ENCODE measurements around the gene TYK2.
"Not testable (repeated sequence)": the region's sequence is repeated elsewhere in the genome, so short reads cannot be mapped to it uniquely, and the experiment has no call there.

GRCh38 chr19:10377140-10377640, 3.2 kb downstream of the TYK2 start:
- not testable (repeated sequence) for TF ChIP-seq CTCF (conservative IDR thresholded peaks at IDR 0.05; ENCODE audit: low read depth, low read length); MXI1 (IDR thresholded peaks at IDR 0.05; ENCODE audit: borderline replicate concordance, low read depth, low read length); POLR2A (IDR thresholded peaks at IDR 0.05; ENCODE audit: low read depth, low read length); USF2 (IDR thresholded peaks at IDR 0.05; ENCODE audit: low read depth, low read length); CEBPB (IDR thresholded peaks at IDR 0.05; ENCODE audit: low read depth, low read length); MAZ (IDR thresholded peaks at IDR 0.05; ENCODE audit: borderline replicate concordance, low read depth, low read length); BHLHE40 (IDR thresholded peaks at IDR 0.05; ENCODE audit: low read depth, low read length); MAFK (IDR thresholded peaks at IDR 0.05; ENCODE audit: low read depth, low read length); RFX5 (IDR thresholded peaks at IDR 0.05; ENCODE audit: low read depth, low read length); RAD21 (IDR thresholded peaks at IDR 0.05; ENCODE audit: low read length)

All from IMR-90 (cell line).